Ammon's horn (tissue), 1 donor: Measurements from ENCODE around the gene PGAM4.
"Not testable (repeated sequence)": the region's sequence is repeated elsewhere in the genome, so short reads cannot be mapped to it uniquely, and the experiment has no call there.

ENCODE experiments used
- DNase-seq: peaks from one replicate; pipeline ENCODE4 v3.0.0-alpha.2; 2016; ENCODE audit warnings: low spot score

The PGAM4 gene

GRCh38 chrX:77969538-77969937 is at the start of gene PGAM4:
Gene PGAM4 (minus strand): TSS chrX:77969638. CDS start chrX:77969638, 0 bp downstream.
- DNase-seq: no peak

GRCh38 chrX:78011846-78012245 is 42.4 kb upstream of the PGAM4 start:
- DNase-seq: no peak

- no peak for DNase-seq
These were observed 10.4 kb upstream of the PGAM4 start for GRCh38 chrX:77979870-77980269.

GRCh38 chrX:77977518-77977917 is 8.1 kb upstream of the PGAM4 start:
- DNase-seq: no peak

- DNase-seq: no peak
These were observed 7.7 kb upstream of the PGAM4 start for GRCh38 chrX:77977095-77977494.

GRCh38 chrX:77975755-77976154 is 6.3 kb upstream of the PGAM4 start:
- no peak for DNase-seq

GRCh38 chrX:77967631-77968030 is 1.8 kb downstream of the PGAM4 start:
- DNase-seq: no peak

GRCh38 chrX:77966361-77966760 is 3.1 kb downstream of the PGAM4 start:
- no peak for DNase-seq

- no peak for DNase-seq
These were observed 7.2 kb downstream of the PGAM4 start for GRCh38 chrX:77962068-77962902.

- DNase-seq: no peak
These were observed 8.4 kb downstream of the PGAM4 start for GRCh38 chrX:77961063-77961462.

- no peak for DNase-seq
These were observed 8.9 kb downstream of the PGAM4 start for GRCh38 chrX:77960567-77960966.

- no peak for DNase-seq
These were observed 15.7 kb downstream of the PGAM4 start for GRCh38 chrX:77953708-77954107.

- no peak for DNase-seq
These were observed 16.1 kb downstream of the PGAM4 start for GRCh38 chrX:77953302-77953701.

GRCh38 chrX:77952173-77952572 is 17.3 kb downstream of the PGAM4 start:
- DNase-seq: no peak

GRCh38 chrX:77949840-77950239 is 19.6 kb downstream of the PGAM4 start:
- no peak for DNase-seq

- DNase-seq: no peak
These were observed 22.9 kb downstream of the PGAM4 start for GRCh38 chrX:77946571-77946970.

- no peak for DNase-seq
These were observed 23.4 kb downstream of the PGAM4 start for GRCh38 chrX:77945910-77946545.

GRCh38 chrX:77945031-77945430 is 24.4 kb downstream of the PGAM4 start:
- DNase-seq: not testable (repeated sequence)

- no peak for DNase-seq
These were observed 31.3 kb downstream of the PGAM4 start for GRCh38 chrX:77938083-77938680.

GRCh38 chrX:77937291-77937690 is 32.1 kb downstream of the PGAM4 start:
- DNase-seq: no peak

- no peak for DNase-seq
These were observed 33.1 kb downstream of the PGAM4 start for GRCh38 chrX:77936299-77936698.

- DNase-seq: no peak
These were observed 33.6 kb downstream of the PGAM4 start for GRCh38 chrX:77935886-77936285.

GRCh38 chrX:77930581-77930980 is 38.9 kb downstream of the PGAM4 start:
- DNase-seq: no peak
